Stimulated activated CD4-positive, alpha-beta T cell treated with anti-CD3 and anti-CD28 coated beads, Interleukin-1b, Interleukin-23, amount 100 ng/mL, for 48 hours (primary cell): ENCODE results near the gene NHLRC4.

Experiments used
- DNase-seq: peaks from one replicate; pipeline ENCODE4 v3.0.0-alpha.2; 2020

The NHLRC4 gene

DNA sequence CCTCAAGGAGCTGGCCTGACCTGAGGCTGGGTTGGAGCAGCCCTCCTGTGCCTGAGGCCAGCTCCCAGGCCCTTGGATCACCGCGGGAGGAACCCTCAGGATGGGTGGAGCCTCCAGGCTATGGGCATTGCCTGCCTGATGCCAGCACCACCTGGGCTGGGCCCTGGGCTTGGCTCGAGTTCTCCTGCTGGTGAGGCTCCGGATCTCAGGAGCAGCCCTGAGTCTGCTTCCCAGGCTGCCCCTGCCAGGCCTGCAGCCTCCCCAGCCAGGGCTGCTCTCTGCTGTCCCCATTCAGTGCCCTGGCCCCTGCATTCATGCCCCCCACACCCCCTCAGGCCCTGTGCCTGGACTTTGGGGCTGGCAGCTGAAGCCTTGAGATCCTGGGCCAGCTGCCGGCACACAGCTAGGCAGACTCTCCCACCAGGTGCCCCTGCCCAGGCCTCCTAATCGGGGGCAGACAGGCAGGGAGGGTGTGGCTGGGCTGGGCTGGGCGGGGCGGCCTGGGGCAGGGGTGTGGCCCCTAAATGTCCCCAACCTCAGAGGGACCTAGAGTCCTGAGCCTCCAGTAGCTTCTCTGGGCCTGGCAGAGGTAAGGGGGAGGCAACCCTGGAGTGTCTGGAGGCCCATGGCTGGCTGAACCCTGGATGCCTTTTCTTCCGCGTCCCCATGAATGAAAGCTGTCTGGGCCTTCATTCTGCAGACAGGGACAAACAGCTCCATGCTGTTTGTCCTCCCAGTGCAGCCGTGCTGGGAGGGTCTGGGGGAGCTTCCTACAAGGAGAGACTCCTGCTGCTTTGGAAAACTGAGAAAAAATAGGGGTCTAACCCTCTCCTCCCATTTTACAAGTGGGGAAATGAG lies 1.8 kb downstream of the NHLRC4 start:
- DNase-seq: no peak

DNA sequence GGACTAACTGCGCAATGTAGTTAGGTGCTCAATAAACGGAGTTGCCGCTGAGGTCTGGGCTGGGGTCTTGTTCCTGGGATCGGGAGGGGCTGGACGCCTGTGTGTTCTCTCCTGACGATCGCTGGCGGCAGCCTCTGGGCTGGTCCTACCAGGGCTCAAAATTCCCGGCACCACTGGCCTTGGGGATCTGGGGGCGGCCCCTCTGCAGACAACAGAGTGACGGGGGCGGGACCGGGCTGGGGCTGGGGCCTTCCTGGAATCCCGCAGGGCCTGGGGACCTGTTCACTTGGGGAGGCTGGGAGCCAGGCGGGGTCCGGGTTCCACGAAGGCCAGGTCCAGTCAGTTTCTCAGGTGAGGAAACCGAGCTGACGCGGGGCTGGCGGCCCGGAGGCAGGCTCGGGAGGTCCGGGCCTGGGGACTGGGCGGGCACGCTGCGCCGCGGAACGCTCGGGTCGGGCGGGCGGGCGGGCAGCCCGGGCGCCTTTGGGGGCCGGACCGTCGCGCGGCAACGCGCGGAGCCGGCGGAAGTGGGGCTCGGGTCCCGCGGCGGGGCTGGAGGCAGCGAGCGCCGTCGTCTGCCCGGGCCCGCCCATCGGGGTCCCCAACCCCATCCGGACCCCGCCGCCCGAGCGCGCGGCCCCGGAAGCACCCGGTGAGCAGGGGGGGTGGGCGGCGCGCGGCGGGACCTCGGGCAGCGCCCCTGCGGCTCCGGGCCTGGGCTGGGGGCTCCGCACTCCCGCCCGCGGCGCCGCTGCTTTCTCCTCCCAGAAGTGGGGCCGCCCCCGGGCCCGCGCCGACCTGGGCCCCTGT lies 2.8 kb downstream of the NHLRC4 start, which contains the start of gene PIGQ:
Gene PIGQ (plus strand): TSS at position 524 of the 810 bp plus-strand sequence. CDS start 4,107 bp downstream, outside the sequence.
- peak; percentile 61 for DNase-seq

DNA sequence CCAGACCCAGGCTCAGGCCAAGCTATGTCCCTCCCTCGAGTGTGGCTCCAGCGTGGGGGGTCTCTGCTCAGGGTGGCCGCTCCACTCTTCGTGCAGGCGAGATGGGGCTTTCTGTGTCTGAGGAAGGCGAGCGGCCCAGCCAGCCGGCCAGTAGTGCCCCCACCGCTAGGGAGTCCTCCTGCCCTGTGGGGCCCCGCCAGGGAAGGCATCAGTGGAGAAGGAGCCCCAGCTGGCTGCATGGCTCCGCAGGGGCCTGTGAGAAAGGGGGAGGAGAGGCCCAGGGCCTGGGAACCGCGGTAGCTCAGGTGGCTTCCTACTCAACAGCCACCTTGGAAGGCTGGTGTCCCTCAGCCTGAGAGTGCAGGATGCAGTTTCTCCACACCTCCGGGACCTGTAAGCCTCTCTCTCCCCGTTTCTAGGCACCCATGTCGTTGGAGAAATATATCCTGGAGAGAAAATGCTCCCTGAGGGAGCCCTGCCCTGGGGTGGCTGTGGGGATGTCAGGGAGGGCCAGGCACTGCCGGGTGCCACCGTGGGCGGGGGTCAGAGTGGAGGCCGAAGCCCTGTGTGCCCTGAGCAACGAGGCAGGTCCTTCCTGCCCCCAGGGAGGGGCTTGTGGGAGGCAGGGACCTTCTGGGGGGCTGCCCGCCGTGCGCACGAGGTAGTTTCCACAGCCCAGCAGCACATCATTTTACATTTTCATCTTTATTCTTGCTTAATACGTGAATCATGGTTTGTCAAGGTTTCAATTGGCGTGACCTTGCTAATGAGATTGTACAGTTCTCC lies 6.3 kb downstream of the NHLRC4 start:
- DNase-seq: no peak

DNA sequence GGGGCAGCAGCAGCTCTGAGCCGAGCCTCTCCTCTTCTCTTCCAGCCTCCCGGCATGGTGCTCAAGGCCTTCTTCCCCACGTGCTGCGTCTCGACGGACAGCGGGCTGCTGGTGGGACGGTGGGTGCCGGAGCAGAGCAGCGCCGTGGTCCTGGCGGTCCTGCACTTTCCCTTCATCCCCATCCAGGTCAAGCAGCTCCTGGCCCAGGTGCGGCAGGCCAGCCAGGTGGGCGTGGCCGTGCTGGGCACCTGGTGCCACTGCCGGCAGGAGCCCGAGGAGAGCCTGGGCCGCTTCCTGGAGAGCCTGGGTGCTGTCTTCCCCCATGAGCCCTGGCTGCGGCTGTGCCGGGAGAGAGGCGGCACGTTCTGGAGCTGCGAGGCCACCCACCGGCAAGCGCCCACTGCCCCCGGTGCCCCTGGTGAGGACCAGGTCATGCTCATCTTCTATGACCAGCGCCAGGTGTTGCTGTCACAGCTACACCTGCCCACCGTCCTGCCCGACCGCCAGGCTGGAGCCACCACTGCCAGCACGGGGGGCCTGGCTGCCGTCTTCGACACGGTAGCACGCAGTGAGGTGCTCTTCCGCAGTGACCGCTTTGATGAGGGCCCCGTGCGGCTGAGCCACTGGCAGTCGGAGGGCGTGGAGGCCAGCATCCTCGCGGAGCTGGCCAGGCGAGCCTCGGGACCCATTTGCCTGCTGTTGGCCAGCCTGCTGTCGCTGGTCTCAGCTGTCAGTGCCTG lies 7.4 kb downstream of the NHLRC4 start:
- no peak for DNase-seq

DNA sequence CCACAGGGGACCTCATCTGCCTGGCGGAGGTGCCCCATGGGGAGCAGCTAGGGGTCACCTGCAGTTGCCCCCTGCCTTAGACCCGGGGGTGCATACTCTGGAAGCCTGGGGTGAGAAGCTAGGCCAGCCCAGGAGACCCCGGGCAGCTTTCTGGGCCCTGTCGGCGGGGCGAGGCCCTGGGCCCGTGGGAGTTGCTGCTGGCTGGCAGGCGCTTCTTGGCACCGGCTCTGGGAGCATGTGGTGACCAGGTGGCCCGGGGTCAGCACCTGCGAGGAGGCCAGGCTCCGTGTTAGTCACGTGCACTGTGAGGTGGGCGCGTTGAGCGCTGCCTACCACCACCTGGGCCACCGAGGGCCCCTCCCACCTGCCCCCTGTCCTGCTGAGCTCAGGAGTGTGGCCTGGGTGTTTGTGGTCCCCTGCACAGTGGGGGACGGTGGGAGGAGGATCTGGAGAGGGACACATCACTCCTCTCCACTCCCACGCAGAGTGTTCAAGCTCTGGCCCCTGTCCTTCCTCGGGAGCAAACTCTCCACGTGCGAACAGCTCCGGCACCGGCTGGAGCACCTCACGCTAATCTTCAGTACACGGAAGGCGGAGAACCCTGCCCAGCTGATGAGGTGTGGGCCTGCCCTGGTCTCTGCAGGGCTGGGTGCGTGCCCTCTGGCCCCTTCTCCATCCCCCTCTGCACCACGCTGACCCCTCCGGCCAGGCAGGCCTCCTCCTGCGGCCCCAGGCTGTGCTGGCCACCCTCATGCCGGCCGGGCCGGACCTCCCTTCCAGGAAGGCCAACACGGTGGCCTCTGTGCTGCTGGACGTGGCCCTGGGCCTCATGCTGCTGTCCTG lies 8.8 kb downstream of the NHLRC4 start:
- DNase-seq: no peak

DNA sequence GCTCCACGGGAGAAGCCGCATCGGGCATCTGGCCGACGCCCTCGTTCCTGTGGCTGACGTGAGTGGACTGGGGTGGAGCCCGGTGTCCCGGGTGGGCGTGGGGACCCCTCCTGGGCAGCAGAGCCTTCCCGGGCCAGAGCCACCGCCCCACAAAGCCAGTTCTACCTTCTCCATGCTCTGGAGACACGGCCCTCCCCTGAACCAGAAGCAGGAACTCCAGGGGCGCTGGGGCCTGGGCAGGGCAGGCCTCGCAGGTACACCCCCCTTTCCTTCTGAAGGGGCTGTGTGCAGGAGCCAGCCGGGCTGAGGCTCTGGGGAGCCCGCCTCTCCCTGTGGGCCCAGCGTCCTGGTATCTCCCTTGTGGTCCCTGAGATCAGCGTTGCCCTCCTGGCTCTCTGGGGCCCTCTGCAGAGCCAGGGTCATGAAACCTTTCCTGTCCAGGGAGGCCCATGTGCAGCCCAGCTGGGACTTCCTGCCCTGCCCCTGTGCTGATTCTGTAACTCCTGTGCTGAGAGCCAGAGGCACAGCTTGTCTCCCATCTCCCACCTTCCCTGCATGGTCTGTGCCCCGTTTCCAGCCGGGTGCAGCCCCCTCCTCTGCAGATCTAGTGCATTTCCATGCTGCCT lies 9.5 kb downstream of the NHLRC4 start:
- DNase-seq: no peak

DNA sequence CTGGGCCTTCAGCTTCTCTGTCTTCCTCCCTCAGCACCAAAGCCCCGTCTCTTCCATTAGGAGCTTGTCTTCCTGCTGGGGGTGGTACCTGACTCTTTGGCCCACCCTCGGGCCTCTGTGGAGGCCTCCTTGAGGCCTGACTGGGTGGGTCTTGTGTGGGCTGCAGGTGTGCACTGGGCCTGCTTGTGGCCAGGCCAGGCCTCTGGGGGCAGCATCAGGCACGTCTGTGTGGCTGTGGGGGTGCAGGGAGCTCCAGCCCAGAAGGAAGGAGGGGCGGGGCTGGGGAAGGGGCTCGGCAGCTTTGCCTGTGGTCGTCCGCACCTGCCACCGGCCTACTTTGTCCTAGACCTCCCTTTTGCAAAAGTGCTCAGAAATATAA lies 10.0 kb downstream of the NHLRC4 start:
- no peak for DNase-seq

DNA sequence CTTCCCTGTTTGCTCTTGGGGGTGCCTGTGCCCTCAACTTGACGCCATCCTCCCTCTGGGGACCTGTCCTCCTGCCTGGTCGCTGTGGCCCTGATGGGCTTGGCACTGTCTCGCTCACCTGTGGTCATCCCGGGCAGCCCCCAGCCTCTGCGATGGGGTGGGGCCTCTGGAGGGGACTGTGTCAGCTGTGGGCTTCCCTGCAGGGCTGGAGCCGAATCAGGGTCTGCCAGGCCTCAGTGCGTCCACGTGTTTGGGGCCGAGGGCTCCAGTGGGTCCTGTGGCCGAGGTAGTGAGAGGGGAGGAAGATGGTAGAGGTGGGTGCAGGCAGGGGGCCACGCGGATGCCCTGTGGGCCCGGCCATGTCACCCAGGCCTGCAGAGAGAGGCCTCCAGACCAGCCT lies 11.0 kb downstream of the NHLRC4 start:
- DNase-seq: no peak

DNA sequence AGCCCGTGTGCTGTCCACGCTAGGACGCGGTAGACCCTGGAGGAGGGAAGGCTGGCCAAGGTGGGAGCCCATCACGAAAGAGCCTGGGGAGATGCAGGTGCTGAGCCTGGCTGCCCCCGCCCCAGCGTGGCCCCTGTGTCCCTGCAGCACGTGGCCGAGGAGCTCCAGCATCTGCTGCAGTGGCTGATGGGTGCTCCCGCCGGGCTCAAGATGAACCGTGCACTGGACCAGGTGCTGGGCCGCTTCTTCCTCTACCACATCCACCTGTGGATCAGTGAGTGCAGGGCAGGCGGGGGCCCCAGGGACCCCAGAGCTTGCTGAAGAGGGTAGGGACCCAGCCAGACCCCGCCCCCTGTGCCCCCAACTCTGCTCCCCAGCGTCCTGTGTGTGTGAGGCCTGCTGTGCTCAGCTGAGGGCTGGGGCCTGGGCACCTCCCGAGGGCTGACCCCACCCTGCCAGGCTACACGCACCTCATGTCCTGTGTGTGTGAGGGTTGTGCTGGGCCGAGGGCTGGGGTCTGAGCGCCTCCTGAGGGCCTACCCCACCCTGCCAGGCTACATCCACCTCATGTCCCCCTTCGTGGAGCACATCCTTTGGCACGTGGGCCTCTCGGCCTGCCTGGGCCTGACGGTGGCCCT lies 11.5 kb downstream of the NHLRC4 start:
- DNase-seq: no peak

DNA sequence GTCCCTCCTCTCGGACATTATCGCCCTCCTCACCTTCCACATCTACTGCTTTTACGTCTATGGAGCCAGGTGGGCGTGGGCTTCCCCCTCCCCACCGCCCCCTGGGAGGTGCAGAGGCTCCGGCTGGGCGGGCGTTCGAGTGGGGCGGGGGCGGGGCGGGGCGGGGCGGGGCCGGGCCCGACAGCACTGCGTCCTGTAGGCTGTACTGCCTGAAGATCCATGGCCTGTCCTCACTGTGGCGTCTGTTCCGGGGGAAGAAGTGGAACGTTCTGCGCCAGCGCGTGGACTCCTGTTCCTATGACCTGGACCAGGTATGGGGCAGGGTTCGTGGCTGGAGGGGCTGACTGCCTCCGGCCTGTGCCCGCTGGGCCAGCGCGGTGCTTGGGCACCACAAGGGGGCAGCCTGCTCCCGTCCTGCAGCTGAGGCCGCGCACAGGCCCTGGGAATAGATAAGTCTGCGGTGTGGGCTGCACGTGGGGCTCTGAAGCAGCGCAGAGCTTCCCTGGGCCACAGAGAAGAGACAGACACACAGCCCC lies 12.1 kb downstream of the NHLRC4 start:
- DNase-seq: peak; percentile 69

DNA sequence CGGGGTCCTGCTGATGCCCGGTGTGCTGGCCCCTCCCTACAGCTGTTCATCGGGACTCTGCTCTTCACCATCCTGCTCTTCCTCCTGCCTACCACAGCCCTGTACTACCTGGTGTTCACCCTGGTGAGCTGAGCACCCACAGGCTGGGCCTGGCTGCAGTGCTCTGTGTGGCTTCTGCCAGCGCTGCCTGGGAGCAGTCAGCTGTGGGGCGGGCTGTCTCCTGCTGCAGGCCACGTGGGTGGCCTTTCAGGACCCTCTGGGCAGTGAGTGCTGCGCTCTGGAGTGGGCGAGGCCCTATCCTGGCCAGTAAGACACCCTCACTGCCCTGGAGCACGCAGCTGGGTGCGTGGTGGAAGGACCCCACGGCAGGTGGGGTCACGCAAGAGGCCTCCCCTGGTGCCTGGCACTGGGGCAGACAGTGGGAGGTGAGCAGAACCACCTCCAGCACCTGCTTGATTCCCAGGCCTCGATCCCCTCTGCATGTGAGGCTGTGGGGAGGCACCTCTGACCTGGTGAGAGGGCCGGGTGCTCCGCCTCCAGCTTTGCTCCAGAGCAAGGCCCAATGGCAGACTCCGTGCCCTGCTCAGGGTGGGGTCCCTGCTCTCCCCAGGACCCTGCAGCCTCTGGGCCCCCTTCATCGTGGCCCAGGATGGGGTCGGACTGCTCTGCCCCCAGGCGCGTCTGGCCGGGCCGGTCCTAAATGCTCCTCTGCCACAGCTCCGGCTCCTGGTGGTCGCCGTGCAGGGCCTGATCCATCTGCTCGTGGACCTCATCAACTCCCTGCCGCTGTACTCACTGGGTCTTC lies 13.5 kb downstream of the NHLRC4 start:
- no peak for DNase-seq

DNA sequence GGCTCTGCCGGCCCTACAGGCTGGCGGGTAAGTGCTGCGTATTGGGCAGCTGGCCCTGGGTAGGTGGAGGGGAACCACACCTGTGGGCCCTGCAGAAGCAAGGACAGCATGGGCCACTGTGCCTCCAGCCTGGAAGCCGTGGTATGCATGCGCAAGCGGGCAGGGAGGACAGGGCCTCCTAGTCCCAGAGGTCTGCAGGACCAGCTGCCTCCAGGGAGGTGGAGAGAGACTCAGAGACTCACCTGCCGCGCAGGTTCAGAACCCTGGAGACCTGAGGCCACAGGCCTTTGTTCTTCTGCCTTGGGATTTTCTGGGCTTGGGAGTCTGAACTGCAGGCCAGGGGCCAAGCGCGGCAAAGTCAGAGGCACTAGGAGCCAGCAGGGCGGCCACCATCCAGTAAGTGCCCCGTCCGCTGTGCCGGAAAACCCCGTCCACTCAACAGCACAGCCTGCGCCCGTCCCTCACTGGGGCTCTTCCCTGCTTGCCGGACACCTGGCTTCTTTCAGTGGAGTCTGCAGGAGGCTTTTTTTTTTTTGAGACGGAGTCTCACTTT lies 14.2 kb downstream of the NHLRC4 start:
- no peak for DNase-seq

DNA sequence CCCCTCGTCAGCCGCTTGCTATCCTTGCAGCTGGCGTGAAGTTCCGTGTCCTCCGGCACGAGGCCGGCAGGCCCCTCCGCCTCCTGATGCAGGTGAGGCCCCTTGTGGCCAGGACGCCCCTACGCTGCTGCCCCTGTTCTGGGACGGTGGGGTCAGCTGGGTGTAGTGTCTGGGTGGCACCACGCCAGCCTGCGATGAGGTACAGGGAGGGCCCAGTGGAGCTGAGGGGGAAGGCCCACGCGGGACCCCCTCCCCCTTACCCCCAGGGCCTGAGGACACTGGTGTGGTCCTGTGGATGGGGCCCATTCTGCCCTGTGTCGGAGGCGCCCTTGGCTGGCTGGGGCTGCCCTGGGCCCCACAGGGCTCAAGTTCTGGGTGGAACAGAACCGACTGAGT lies 15.4 kb downstream of the NHLRC4 start:
- DNase-seq: no peak

DNA sequence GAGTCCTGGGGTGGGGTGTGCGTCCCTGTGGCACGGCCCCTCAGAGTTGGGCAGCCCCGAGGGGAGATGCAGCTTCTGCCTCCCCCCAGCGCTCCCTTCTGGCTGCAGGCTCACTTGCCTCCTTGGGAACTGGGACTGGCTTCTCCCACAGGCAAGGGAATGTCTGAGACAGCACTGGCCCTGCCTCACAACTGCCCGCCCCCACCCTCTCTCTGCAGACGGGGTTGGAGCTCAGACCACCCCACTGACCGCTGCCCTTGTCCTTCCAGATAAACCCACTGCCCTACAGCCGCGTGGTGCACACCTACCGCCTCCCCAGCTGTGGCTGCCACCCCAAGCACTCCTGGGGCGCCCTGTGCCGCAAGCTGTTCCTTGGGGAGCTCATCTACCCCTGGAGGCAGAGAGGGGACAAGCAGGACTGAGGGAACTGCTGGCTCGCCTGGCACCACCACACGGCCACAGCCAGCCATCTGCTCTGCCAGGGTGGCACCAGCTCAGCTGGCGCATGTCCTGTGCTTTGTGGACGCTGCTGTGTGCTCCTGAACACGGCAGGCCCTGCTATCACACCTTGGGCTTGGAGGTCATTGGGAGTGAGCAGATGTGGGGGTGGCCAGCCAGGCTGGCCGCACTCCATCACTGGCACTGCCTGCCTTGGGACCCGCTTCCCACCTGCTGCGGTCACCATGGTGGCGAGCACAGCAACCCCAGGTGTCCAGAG lies 16.0 kb downstream of the NHLRC4 start:
- no peak for DNase-seq

DNA sequence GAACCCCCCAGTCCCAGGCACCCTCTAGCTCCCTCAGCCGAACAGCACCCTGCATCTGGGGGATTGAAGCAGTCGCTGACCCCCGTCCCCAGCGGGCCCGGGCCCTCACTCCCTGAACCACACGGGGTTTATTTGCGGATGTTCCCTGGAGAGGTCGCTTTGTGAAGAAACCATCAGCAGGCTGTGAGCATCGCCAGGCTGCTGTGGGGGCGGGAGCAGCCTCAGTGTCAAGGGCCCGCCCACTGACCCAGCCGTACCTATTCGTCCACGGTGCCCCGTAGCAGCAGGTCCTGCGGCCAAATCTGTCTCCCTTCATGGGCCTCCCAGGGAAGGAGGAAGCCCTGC lies 16.6 kb downstream of the NHLRC4 start:
- DNase-seq: no peak

DNA sequence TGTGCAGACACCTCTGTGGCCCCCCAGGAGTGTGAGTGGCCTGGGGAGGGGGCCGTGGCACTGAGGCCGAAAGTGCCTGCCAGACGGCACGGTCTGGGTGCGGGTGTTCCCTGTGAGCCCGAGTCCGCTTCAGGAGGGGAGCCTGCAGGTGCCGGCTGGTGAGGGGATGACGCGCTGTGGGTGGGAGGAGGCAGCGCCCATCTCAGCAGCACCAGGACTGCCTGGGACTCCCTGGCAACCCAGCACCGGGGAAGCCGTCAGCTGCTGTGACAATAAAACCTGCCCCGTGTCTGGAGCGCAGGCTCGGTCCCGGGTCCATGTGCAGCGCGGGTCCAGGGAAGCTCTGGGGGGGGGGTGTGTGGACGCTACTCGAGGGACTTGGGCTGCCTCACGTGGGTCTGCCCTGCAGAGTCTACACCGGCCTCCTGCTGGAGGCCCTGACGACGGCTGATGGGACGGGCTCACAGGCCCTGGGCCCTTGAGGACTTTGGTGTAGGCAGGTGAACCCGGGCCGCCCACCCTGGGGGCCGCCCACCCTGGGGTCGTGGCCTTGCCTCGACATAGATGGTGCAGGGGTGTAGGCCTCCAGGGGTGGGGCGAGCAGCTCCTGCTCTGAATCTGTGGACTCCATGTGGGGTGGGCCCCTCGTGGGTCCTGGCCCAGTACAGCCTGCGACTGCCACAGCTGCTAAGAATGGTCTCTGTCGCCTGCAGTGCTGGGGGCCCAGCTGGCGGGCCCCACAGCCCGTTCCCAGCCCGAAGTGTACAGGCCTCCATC lies 17.2 kb downstream of the NHLRC4 start:
- DNase-seq: no peak

DNA sequence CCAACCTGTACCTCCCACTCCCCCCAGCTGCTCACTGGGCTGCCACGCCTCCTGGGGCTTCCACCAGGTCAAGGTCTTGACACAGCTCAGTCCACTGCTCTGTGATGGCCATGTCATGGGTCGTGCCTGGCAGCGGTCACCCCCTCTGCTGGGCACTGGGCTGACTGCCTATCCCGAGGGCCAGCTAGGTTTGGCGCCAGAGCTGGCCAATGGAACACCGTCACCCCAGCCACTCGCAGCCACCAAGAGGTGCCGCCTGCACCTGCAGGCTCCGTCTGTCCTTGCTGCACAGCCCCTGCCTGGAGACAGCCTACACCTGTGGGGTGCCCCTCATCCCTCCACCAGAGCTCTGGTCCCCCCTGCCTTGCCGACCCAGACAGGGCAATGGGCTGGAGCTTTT lies 18.5 kb downstream of the NHLRC4 start:
- DNase-seq: no peak
